HG03521 (cell line): ENCODE data around the gene ROPN1B.
A peak's percentile ranks its signal among the peaks of the same experiment; 100 is the strongest.
"Not testable (repeated sequence)": the region's sequence is repeated elsewhere in the genome, so short reads cannot be mapped to it uniquely, and the experiment has no call there.

ENCODE experiments used
- ATAC-seq: cut with Tn5 transposase; IDR thresholded peaks from one replicate; pipeline ENCODE4 v1.9.1; 2021; ENCODE audit warnings: mild to moderate bottlenecking, moderate library complexity; ENCODE audit not compliant: unreplicated experiment

ROPN1B gene

GRCh38 chr3:125957674-125958510 is 11.1 kb upstream of the ROPN1B start:
- ATAC-seq = no peak

DNA sequence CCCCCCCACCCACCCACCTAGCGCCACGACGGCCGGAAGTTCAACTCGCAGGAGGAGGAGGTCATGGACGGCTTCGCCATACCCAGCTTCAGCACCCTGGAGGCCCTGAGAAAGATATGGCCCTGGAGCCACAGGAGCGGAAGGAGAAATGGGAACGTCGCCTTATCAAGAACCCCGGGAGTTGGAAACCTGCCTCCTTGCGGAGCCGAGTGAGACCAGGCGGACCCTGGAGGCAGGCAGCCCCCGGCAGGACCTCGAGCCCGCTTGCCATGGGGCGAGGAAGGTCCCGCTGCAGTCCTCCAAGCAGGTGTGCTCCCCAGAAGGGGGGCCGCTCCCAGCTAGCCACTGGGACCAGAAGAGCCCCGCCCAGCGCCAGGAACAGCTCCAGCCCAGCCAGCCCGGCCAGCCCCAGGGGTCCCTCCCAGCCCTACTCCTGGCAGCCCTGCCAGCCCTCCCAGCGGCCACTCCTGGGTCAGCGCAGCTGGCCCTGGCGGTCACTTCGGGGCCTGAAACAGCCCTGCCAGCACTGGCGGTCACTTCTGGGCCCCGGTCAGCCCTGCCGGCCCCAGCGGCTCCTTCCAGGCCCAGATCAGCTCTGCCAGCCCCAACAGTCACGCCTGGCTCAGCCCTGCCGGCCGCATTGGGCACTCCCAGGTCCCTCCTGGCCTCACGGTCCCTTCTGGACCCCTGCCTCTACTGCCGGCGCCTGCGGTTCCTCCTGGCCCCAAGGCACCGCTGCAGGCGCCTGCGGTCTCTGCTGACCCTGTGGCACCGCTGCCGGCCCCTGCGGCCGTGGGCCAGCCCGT is 10.3 kb upstream of the ROPN1B start:
- no peak for ATAC-seq

- ATAC-seq = no peak
Observed at GRCh38 chr3:125959317-125960065, 9.5 kb upstream of the ROPN1B start.

- no peak for ATAC-seq
Observed at GRCh38 chr3:125960066-125960424, 8.9 kb upstream of the ROPN1B start.

- no peak for ATAC-seq
Observed at GRCh38 chr3:125960456-125961288, 8.3 kb upstream of the ROPN1B start.

- ATAC-seq = no peak
Observed at GRCh38 chr3:125961289-125961589, 7.7 kb upstream of the ROPN1B start.

GRCh38 chr3:125963834-125964233 is 5.1 kb upstream of the ROPN1B start:
- not testable (repeated sequence) for ATAC-seq

- ATAC-seq = no peak
Observed at GRCh38 chr3:125965505-125965904, 3.5 kb upstream of the ROPN1B start.

DNA sequence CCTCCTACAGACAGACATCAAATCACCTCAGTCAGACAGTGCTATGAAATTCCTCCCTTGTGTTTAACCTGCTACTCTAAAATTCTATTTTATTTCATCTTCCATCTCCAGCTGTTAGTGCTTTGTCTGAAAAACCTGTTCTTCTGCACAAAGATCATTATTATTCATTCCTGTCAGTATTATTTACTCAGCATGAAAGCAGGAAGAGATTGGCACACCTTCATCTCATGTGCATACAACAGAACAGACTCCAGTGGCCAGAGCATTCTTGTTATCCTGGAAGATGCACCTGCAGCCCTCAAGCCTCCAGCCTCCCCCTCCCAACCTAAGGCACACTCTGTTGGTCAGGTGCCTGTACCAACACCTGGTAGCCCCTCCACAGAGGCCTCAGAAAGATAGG is 1.8 kb upstream of the ROPN1B start:
- no peak for ATAC-seq

GRCh38 chr3:125968121-125968520 is 857 bp upstream of the ROPN1B start:
- ATAC-seq = not testable (repeated sequence)

- ATAC-seq = not testable (repeated sequence)
Observed at GRCh38 chr3:125971997-125972944, 3.3 kb downstream of the ROPN1B start.

DNA sequence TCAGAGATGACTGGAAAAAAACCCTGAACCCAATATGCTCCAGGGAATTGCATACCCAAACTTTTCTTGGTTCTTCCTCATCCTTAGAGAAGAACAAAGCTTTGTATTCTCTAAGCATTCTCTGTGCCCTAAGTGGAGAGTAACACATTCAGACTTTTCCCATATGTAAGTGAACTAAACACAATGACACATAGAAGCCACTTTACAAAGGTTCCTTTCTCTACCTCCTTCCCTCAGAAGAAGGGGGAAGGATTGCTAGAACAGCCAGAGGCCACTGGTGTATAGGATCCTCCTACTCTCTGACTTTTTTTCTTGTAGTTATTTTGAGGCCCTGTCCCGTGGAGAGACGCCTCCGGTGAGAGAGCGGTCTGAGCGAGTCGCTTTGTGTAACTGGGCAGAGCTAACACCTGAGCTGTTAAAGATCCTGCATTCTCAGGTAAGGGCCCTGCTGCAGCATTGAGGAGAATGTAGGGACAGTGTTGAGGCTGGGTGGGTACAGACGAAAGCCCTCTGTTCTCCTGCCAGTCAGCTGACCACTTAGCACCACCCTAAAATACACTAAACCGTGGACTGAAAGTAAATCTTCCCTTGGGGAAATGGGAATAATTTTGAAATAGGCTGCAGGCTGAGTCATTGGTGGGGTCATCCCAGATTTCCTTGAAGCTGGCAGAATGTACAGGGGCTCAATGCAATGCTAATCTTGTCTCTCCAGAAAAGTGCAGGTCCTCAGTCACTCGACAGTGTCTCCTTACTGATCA is 6.4 kb downstream of the ROPN1B start:
- ATAC-seq = not testable (repeated sequence)

DNA sequence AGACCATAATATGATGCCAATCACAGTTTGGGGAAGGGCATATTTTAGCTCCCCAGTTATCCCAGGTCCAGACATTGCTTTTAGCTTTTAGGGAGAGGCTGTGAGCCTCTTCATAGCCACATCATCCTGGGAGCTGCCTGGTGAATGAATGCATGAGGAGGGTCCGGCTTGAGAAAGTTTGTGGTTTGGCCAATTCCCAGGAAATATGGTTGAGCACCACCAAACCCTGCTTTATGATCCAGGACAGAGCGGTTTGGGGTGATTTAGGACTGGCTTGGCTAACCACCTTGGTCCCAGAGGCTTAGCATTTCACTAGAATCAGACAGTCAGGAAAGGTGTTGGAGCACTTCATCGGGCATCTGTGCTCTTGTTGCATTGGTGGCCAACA is 7.0 kb downstream of the ROPN1B start:
- ATAC-seq = not testable (repeated sequence)

DNA sequence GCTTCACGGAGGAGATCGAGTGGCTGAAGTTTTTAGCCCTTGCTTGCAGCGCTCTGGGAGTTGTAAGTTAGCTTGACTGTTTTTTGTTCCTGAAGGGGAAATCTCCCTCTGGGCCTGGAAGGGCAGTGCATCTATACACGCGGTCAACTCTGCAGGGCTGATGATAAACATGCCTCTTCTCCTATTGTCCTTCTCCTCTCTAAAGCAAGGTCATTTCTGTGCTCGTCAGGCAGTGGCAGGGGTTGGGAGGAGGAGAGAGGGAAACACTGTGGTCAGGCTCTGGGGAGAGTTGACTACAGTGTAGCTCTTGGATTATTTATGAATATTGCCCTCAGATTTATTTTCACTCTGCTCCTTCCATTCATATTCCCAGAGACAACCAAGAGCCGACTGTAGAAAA is 8.1 kb downstream of the ROPN1B start:
- not testable (repeated sequence) for ATAC-seq

GRCh38 chr3:125984951-125985350 is 16.0 kb downstream of the ROPN1B start:
- ATAC-seq = not testable (repeated sequence)

- peak; percentile 91 for ATAC-seq
Observed at GRCh38 chr3:125990253-125990970, 21.4 kb downstream of the ROPN1B start.

- not testable (repeated sequence) for ATAC-seq
Observed at GRCh38 chr3:125996751-125997150, 27.8 kb downstream of the ROPN1B start.

GRCh38 chr3:126002189-126002588 is 33.2 kb downstream of the ROPN1B start:
- ATAC-seq = no peak
